MCF 10A (cell line): ENCODE measurements around the gene MED6. TPM values are rescaled to one million over a fixed set of nuclear protein-coding genes. Genes with fewer than 3 reads are reported as not detected.
A peak's percentile ranks its signal among the peaks of the same experiment; 100 is the strongest.

Experiments used
- Bru-seq: library from RNA; stranded (reverse); fragments of 400-500 nt; gene quantifications from one replicate; lab custom pipeline; 2021; lab: Mats Ljungman, UMichigan
- BruChase-seq, 2 experiments: library from RNA; stranded (reverse); fragments of 400-500 nt; gene quantifications; one replicate each; lab custom pipeline; 2021; lab: Mats Ljungman, UMichigan
- BruUV-seq: library from RNA; stranded (reverse); fragments of 400-500 nt; replicated peaks from 2 replicates; lab custom pipeline; 2021; lab: Mats Ljungman, UMichigan
- CTCF ChIA-PET: fragments of 300-600 bp; sonication (Branson Sonifier 250); formaldehyde crosslinking; extraction: SDS; loops from one replicate; lab custom pipeline; 2021; ENCODE audit warnings: antibody characterized with exemption, inconsistent platforms; lab: Yijun Ruan, JAX
- POLR2A ChIA-PET: fragments of 300-600, 350-650 bp; sonication (Branson Sonifier 250); formaldehyde crosslinking; extraction: SDS; loops from one replicate; lab custom pipeline; 2020; ENCODE audit warnings: antibody characterized with exemption, inconsistent platforms; lab: Yijun Ruan, JAX
- DNase-seq: peaks from one replicate; pipeline ENCODE4 v3.0.0-alpha.2; 2018; ENCODE audit not compliant: unreplicated experiment
- H3K27ac Mint-ChIP-seq: one replicate; pipeline ENCODE4 v1.8.0; 2022; ENCODE audit warnings: mild to moderate bottlenecking, low read depth, mixed read lengths; ENCODE audit not compliant: unreplicated experiment
- H3K27me3 Mint-ChIP-seq: one replicate; pipeline ENCODE4 v1.8.0; 2022; ENCODE audit warnings: mixed read lengths; ENCODE audit not compliant: insufficient read depth, unreplicated experiment
- H3K36me3 Mint-ChIP-seq: one replicate; pipeline ENCODE4 v1.8.0; 2022; ENCODE audit warnings: mild to moderate bottlenecking, moderate library complexity, mixed read lengths; ENCODE audit not compliant: insufficient read depth, unreplicated experiment
- H3K4me1 Mint-ChIP-seq: one replicate; pipeline ENCODE4 v1.8.0; 2022; ENCODE audit warnings: mixed read lengths; ENCODE audit not compliant: insufficient read depth, unreplicated experiment
- H3K4me3 Mint-ChIP-seq: one replicate; pipeline ENCODE4 v1.8.0; 2022; ENCODE audit warnings: mild to moderate bottlenecking, moderate library complexity, mixed read lengths; ENCODE audit not compliant: unreplicated experiment
- H3K9me3 Mint-ChIP-seq: one replicate; pipeline ENCODE4 v1.8.0; 2022; ENCODE audit warnings: mixed read lengths; ENCODE audit not compliant: unreplicated experiment
- CTCF ChIP-seq: fragments of 200-600 bp; IDR thresholded peaks from one replicate; pipeline ENCODE4 v1.8.0; 2022; ENCODE audit warnings: antibody characterized with exemption, mild to moderate bottlenecking; ENCODE audit not compliant: unreplicated experiment
- intact Hi-C: fragments of 100-400 bp; cut with micrococcal nuclease; formaldehyde crosslinking; loops from 2 replicates; pipeline ENCODE4 v1.14.1; 2022
- long read RNA-seq: library from polyadenylated mRNA; stranded (forward); transcript quantifications from one replicate; pipeline ENCODE4 v2.0.0, GENCODE V29; 2022
- total RNA-seq: library from RNA; stranded (reverse); gene quantifications from 2 replicates; pipeline ENCODE4 v1.2.3, GENCODE V29; 2022

The MED6 gene, protein sequence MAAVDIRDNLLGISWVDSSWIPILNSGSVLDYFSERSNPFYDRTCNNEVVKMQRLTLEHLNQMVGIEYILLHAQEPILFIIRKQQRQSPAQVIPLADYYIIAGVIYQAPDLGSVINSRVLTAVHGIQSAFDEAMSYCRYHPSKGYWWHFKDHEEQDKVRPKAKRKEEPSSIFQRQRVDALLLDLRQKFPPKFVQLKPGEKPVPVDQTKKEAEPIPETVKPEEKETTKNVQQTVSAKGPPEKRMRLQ
- total RNA-seq (41.6 and 60.8 TPM in 2 replicates), Bru-seq, nascent RNA (percentile 96 among the genes with signal in this experiment), BruChase-seq, experiment 1, labeled RNA remaining after a 6-hour chase (percentile 96 among the genes with signal in this experiment), BruChase-seq, experiment 2, labeled RNA remaining after a 2-hour chase (percentile 98 among the genes with signal in this experiment)
- long read RNA-seq, transcript MED6-201 (8 exons, 1,995 nt): major isoform, 19 of 31 reads
- long read RNA-seq, partial matches to known transcripts: 2 of 31 reads
- long read RNA-seq, other reads (novel, unspliced or antisense): 7 of 31 reads

DNA sequence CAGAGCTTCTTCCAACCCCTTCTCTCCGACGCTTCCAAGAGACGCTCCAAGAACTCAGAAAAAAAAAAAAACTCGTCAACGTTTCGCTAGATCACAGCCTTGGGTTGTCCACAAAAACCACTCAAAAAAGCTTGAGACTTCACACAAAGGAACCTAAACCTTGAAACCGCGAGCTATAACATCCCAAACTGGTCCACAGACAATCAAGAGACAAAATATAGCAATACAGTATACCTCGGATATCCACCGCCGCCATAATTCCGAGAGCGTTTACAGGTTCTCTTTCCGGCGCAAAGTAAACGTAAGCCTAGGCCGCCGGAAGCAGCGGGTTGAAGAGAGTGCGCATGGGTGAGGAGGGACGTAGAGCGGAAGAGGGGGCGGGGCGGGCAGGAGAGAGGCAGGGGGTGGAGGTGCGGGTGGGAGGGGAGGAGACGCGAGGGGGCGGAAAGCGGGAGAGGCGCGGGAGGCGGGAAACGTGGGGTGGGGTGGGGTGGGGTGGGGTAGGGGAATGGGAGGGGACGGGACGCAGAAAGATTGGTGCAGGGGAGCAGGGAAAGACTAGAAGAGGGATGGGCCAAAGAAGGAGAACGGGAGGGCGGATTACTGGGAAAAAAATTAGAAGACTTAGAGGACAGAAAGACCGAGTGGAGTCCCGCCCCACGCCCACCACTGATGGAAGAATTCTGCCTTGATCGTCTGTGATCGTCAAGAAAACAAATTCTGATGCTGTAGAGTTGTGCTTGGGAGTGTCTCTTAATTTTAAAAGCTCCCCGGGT, at the start of gene MED6:
TSS of gene MED6 (minus strand) at position 274 of the 776 bp plus-strand sequence. CDS start at position 256, 18 bp downstream.
- H3K36me3 Mint-ChIP-seq: peaks cover 9% of the 10 kb centered on the region
- BruUV-seq: no TSS peak
- TF ChIP-seq CTCF: no peak
- POLR2A ChIA-PET: interaction anchor here (0.5 to 2.3 kb wide), 11 partner anchors 11 to 308 kb away, joined by 3 to 12 read pairs (median 3); partner anchors contain the start of gene MAP3K9
- H3K4me1 Mint-ChIP-seq: peaks cover 13% of the 10 kb centered on the region
- H3K9me3 Mint-ChIP-seq: no peaks in the 10 kb centered on the region
- DNase-seq: peak; percentile 95
- H3K27ac Mint-ChIP-seq: peak within 1 kb of the TSS; percentile 98
- intact Hi-C loops: no loop called here
- peaks cover 11% of the 10 kb centered on the region for H3K27me3 Mint-ChIP-seq
- CTCF ChIA-PET: interaction anchor here (0.6 to 4.7 kb wide), 8 partner anchors 14 to 347 kb away, joined by 3 to 23 read pairs (median 4); no protein-coding TSS in a partner anchor
- H3K4me3 Mint-ChIP-seq: peak within 1 kb of the TSS; percentile 98

- Mint-ChIP-seq H3K4me1 (peaks cover 7% of the 10 kb centered on the region), H3K27me3 (no peaks in the 10 kb centered on the region), H3K4me3 (no peak overlapping the region), H3K36me3 (no peaks in the 10 kb centered on the region), H3K9me3 (no peaks in the 10 kb centered on the region), H3K27ac (no peak overlapping the region)
- POLR2A ChIA-PET: no interaction called here
- no TSS peak for BruUV-seq
- peak; percentile 20 for DNase-seq
- CTCF ChIA-PET: no interaction called here
- intact Hi-C loops: no loop called here
- TF ChIP-seq CTCF: no peak
Observed at GRCh38 chr14:70649803-70650202, 49.3 kb upstream of the MED6 start.

GRCh38 chr14:70648346-70648745, 47.9 kb upstream of the MED6 start:
- no peak overlapping the region for H3K4me3 Mint-ChIP-seq
- no peaks in the 10 kb centered on the region for H3K27me3 Mint-ChIP-seq
- intact Hi-C loops: no loop called here
- no TSS peak for BruUV-seq
- TF ChIP-seq CTCF: no peak
- ChIA-PET POLR2A (no interaction called here), CTCF (no interaction called here)
- peaks cover 7% of the 10 kb centered on the region for H3K4me1 Mint-ChIP-seq
- no peaks in the 10 kb centered on the region for H3K9me3 Mint-ChIP-seq
- DNase-seq: no peak
- no peaks in the 10 kb centered on the region for H3K36me3 Mint-ChIP-seq
- no peak overlapping the region for H3K27ac Mint-ChIP-seq
